ENCODE measurements around the gene CHTOP. TPM values are rescaled to one million over a fixed set of nuclear protein-coding genes. Genes with fewer than 3 reads are reported as not detected.
A peak's percentile ranks its signal among the peaks of the same experiment; 100 is the strongest.

Gene CHTOP
- total RNA-seq (100 to 1,000 TPM in 1 of 2 experiments, 10 to 100 TPM in 1; 97.1 to 102 TPM), total RNA-seq (93.6 to 179 (median 141) reads per million in 172 experiments)
- 90.2 TPM for polyA plus RNA-seq (2013, experiment 1 of 2)
- 101 TPM for polyA plus RNA-seq (2013, experiment 2 of 2)

GRCh38 chr1:153633754-153634665 is at the start of gene CHTOP:
TSS of gene CHTOP (plus strand) at chr1:153634066. CDS start at chr1:153636589, 2,523 bp downstream.
- Mint-ChIP-seq H3K27me3 (no peaks in the 10 kb centered on the region), H3K36me3 (ENCODE audit: low read depth) (peaks cover 51% of the 10 kb centered on the region), H3K9me3 (no peaks in the 10 kb centered on the region), H3K4me3 (peak within 1 kb of the TSS; percentile 100), H3K27ac (peak within 1 kb of the TSS; percentile 100), H3K4me1 (ENCODE audit: low read depth) (peaks cover 47% of the 10 kb centered on the region)
- no peak for TF ChIP-seq CTCF (IDR thresholded peaks at IDR 0.05)
- ATAC-seq (ENCODE audit: poor library complexity) (peak; percentile 87), DNase-seq (peak; percentile 90 to 98 (median 95))
- intact Hi-C loops (cut with DNase I, micrococcal nuclease): loop anchor here (1.0 to 5.0 kb wide), 4 partner anchors 15 to 87 kb away; partner anchors contain the start of genes ILF2 (in 2 of the 2), SNAPIN (in 2 of the 2), S100A3 (in 1 of the 2) and S100A4 (in 1 of the 2)
- no peaks in the 10 kb centered on the region for H3K27me3 ChIP-seq (ENCODE audit: control insufficient read depth in 1 of 2, insufficient read depth in 2 of 2, low read length in 2 of 2)
- peaks cover 33% of the 10 kb centered on the region for H3K4me1 ChIP-seq (ENCODE audit: insufficient read depth, low read length)
- ChIA-PET POLR2A (interaction anchor here (0.5 to 3.7 kb wide), 35 partner anchors 9 to 1322 kb away, joined by 3 to 89 read pairs (median 5); partner anchors contain the start of genes DENND4B, GATAD2B, ILF2 and INTS3), CTCF (interaction anchor here (1.4 to 1.8 kb wide), 2 partner anchors 21 to 101 kb away, joined by 3 to 4 read pairs; no protein-coding TSS in a partner anchor)
- no peaks in the 10 kb centered on the region for H3K9me3 ChIP-seq (ENCODE audit: control insufficient read depth in 1 of 2, insufficient read depth in 1 of 2, low read length in 2 of 2)
- peak within 1 kb of the TSS; percentile 83 for H3K4me3 ChIP-seq (ENCODE audit: low read length)
- peaks cover 33% of the 10 kb centered on the region for H3K36me3 ChIP-seq (ENCODE audit: insufficient read depth, low read length)
- H3K27ac ChIP-seq (ENCODE audit: low read depth in 1 of 2, low read length in 2 of 2): peak within 1 kb of the TSS; percentile 98 to 100

- Histone ChIP-seq H3K27me3 (ENCODE audit: control insufficient read depth in 1 of 2, insufficient read depth in 2 of 2, low read length in 2 of 2) (no peaks in the 10 kb centered on the region), H3K9me3 (ENCODE audit: control insufficient read depth in 1 of 2, insufficient read depth in 1 of 2, low read length in 2 of 2) (no peaks in the 10 kb centered on the region), H3K27ac (ENCODE audit: low read depth in 1 of 2, low read length in 2 of 2) (no peak overlapping the region), H3K4me1 (ENCODE audit: insufficient read depth, low read length) (no peaks in the 10 kb centered on the region), H3K4me3 (ENCODE audit: low read length) (no peak overlapping the region), H3K36me3 (ENCODE audit: insufficient read depth, low read length) (no peaks in the 10 kb centered on the region)
- H3K27me3 Mint-ChIP-seq: no peaks in the 10 kb centered on the region
- DNase-seq: no peak
- ChIA-PET POLR2A (no interaction called here), CTCF (no interaction called here)
- H3K4me1 Mint-ChIP-seq (ENCODE audit: low read depth): no peaks in the 10 kb centered on the region
- H3K36me3 Mint-ChIP-seq (ENCODE audit: low read depth): no peaks in the 10 kb centered on the region
- TF ChIP-seq CTCF (IDR thresholded peaks at IDR 0.05): no peak
- H3K9me3 Mint-ChIP-seq: no peaks in the 10 kb centered on the region
- intact Hi-C loops (cut with DNase I, micrococcal nuclease): no loop called here
- no peak overlapping the region for H3K27ac Mint-ChIP-seq
- ATAC-seq (ENCODE audit: poor library complexity): no peak
- no peak overlapping the region for H3K4me3 Mint-ChIP-seq
Measured at GRCh38 chr1:153585006-153585405, 48.9 kb upstream of the CHTOP start.

GRCh38 chr1:153586347-153586746 is 47.5 kb upstream of the CHTOP start:
- H3K27me3 ChIP-seq (ENCODE audit: control insufficient read depth in 1 of 2, insufficient read depth in 2 of 2, low read length in 2 of 2): no peaks in the 10 kb centered on the region
- H3K27ac ChIP-seq (ENCODE audit: low read depth in 1 of 2, low read length in 2 of 2): no peak overlapping the region
- DNase-seq (no peak), ATAC-seq (ENCODE audit: poor library complexity) (no peak)
- no peak for TF ChIP-seq CTCF (IDR thresholded peaks at IDR 0.05)
- ChIA-PET POLR2A (no interaction called here), CTCF (no interaction called here)
- Mint-ChIP-seq H3K4me3 (no peak overlapping the region), H3K27me3 (no peaks in the 10 kb centered on the region), H3K27ac (no peak overlapping the region), H3K36me3 (ENCODE audit: low read depth) (no peaks in the 10 kb centered on the region), H3K4me1 (ENCODE audit: low read depth) (no peaks in the 10 kb centered on the region), H3K9me3 (no peaks in the 10 kb centered on the region)
- no peaks in the 10 kb centered on the region for H3K4me1 ChIP-seq (ENCODE audit: insufficient read depth, low read length)
- no peaks in the 10 kb centered on the region for H3K9me3 ChIP-seq (ENCODE audit: control insufficient read depth in 1 of 2, insufficient read depth in 1 of 2, low read length in 2 of 2)
- intact Hi-C loops (cut with DNase I, micrococcal nuclease): no loop called here
- no peak overlapping the region for H3K4me3 ChIP-seq (ENCODE audit: low read length)
- no peaks in the 10 kb centered on the region for H3K36me3 ChIP-seq (ENCODE audit: insufficient read depth, low read length)

Data from CD4-positive, alpha-beta T cell (primary cell).